HG02981 (cell line): ENCODE data around the gene KLHL2.
A peak's percentile ranks its signal among the peaks of the same experiment; 100 is the strongest.

Experiments used
- ATAC-seq: cut with Tn5 transposase; IDR thresholded peaks from one replicate; pipeline ENCODE4 v1.9.1; 2021; ENCODE audit warnings: mild to moderate bottlenecking, moderate library complexity; ENCODE audit not compliant: unreplicated experiment

Gene KLHL2

DNA sequence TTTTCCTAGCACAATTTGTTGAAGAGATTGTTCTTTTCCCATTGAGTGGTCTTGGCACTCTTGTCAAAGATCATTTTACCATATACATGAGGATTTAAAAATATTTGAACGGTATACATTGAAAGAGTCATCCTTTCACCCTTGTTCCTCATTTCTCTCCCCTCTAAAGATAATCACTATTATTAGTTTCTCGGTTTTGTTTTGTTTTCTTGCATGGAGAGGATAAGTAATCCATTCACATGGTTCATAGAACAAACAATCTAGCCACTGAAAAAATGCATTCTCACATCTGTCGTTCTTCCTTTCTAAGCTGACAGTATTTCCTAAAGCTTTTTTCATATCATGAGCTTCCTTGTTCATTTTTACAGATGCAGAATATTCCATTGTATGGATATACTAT lies 80.9 kb downstream of the KLHL2 start:
- ATAC-seq = peak; percentile 67

DNA sequence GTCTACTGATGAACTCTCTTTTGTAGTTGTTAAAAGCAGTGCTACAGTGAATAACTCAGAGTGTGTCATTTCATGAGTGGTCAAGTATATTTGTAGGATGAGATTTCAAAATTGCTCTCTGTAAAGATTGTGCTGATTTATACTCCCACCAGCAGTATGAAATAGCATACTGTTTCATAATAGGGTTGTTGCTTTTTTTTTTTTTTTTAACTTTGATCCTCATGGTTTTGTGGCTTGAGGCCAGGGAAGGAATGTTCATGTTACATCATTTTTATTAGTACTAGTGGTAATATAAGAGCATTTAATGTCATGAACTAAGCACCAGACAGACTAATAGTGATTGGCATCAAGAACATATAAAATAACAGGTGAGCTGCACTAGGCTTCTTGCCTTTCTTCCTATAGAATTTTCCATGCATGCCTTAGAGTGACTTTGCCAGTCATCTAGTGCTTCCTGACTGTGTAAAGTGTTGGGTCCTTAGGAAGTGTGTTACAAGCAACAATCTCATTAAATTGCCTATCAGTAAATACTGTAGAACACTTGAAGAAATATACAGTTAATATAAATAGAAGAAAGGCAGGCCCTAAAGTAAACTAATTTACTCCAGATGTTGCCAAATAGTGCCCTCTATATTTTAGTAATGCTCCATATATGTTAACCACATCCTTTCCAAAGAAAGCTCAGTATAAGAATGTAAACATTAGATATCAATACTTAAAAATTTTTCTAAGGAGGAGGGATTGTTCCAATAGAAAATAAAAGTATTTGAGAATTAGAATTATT lies 81.5 kb downstream of the KLHL2 start:
- ATAC-seq = peak; percentile 24

- ATAC-seq = no peak
Measured at GRCh38 chr4:165289423-165289785, 82.0 kb downstream of the KLHL2 start.

GRCh38 chr4:165293061-165293460 lies 85.7 kb downstream of the KLHL2 start:
- ATAC-seq = no peak

DNA sequence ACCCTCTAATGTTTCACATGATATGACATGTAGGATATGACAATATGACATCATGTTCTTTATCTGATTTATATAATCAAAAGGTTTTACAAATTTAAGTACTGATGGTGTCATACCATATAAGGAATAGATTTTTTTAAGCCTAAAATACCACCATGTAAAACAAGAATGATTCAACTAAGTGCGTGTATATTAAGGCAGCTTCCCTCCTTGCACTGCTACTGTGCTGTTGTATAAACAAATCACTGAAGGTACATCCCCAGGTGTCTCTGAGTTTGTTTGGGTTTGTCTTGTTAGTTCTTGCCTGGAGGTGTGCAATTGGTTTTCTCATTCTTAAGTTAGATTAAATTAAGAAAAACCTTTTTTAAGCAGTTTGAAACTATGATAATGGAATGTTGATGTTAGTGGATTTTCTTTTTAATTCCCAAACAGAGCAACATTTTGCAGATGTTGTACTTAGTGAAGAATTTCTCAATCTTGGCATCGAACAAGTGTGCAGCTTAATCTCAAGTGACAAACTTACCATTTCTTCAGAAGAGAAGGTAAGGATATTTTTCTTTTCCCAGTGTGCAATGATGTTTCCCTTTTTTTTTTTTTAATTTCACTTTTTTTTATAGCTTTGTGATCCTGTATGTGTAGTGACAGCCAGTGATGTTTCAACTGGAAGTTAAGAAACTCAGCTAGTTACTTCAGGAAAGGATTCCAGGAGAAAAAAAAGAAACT lies 86.7 kb downstream of the KLHL2 start:
- no peak for ATAC-seq

GRCh38 chr4:165294907-165295306 lies 87.5 kb downstream of the KLHL2 start:
- ATAC-seq = peak; percentile 95

DNA sequence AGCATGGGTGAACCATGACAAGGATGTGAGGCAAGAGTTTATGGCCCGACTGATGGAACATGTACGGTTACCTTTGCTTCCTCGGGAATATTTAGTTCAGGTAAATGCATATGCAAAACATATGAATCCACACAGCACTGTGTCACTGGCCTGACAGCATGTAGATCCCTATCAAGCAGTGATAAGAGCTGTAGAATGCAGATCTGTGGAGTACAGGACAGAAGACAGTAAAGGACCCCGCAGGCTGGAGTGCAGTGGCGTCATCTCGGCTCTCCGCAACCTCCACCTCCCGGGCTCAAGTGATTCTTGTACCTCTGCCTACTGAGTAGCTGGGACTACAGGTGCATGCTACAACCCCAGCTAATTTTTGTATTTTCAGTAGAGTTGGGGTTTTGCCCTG lies 90.3 kb downstream of the KLHL2 start:
- no peak for ATAC-seq

DNA sequence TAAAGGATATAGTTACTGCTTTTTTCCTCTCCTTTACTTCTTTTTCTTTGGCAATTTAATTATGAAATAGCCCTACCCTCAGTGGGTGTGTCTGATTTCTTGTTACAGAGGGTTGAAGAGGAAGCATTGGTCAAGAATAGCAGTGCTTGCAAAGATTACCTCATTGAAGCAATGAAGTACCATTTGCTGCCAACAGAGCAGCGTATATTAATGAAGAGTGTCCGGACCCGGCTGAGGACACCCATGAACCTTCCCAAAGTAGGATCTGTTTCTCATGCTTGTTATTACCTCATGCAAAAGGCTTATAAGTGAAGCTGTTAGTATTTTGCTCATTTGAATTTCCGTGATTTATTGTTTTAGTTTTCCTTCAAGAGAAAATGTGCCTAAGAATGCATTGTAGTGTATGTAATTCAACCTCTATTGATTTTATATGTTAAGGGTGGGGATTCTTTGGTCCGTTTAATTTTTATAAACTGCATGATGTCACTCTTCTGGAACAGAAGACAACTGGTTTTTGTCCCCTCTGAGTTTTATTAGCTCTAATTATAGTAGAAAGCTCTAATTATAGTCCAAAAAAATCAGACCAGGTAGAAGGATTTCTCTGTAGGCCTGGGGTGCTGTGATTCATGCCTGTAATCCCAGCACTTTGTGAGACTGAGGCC lies 92.2 kb downstream of the KLHL2 start:
- ATAC-seq = no peak

DNA sequence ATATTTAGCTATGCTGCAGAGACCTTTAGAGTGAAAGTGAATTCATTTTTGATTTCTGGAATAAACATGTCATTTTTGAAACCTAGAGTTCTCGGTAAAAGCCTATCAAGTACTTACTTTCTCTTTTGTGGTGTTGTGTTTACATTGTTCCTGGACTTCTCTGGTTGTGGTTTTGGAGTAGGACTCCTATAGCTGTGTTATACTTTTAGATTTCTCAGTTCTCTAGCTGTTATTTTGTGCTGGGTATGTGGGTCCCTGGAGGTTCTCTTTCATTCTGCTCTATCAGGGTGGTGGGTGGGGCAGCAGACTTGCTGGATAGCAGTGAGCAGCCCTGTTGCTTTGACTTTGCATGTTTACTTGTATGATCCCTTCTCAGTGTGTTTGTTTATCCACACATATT lies 94.5 kb downstream of the KLHL2 start:
- ATAC-seq = peak; percentile 76

- no peak for ATAC-seq
Measured at GRCh38 chr4:165302658-165303057, 95.3 kb downstream of the KLHL2 start.

- no peak for ATAC-seq
Measured at GRCh38 chr4:165308166-165308565, 100.8 kb downstream of the KLHL2 start.

GRCh38 chr4:165308606-165309005 lies 101.2 kb downstream of the KLHL2 start:
- ATAC-seq = no peak

GRCh38 chr4:165309456-165309855 lies 102.1 kb downstream of the KLHL2 start:
- ATAC-seq = no peak

GRCh38 chr4:165312506-165312905 lies 105.1 kb downstream of the KLHL2 start:
- ATAC-seq = no peak

DNA sequence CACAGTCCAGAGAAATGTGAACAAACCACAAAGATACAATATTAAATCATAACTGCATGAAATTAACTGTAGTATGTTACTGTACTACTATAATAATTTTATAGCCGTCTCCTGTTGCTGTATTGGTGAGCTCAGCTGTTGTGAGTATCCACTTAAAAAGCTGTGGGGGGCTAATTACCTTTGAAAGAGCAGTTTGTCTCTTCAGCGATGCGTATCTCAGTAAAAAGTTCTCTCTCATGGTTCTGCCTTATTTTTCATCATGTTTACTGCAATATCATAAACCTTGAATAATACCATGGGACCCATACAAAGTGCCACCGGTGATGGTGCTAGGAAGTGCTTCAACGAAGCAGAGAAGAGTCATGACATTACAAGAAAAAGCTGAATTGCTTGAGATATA lies 111.7 kb downstream of the KLHL2 start:
- no peak for ATAC-seq

- ATAC-seq = no peak
Measured at GRCh38 chr4:165319509-165319908, 112.1 kb downstream of the KLHL2 start.

DNA sequence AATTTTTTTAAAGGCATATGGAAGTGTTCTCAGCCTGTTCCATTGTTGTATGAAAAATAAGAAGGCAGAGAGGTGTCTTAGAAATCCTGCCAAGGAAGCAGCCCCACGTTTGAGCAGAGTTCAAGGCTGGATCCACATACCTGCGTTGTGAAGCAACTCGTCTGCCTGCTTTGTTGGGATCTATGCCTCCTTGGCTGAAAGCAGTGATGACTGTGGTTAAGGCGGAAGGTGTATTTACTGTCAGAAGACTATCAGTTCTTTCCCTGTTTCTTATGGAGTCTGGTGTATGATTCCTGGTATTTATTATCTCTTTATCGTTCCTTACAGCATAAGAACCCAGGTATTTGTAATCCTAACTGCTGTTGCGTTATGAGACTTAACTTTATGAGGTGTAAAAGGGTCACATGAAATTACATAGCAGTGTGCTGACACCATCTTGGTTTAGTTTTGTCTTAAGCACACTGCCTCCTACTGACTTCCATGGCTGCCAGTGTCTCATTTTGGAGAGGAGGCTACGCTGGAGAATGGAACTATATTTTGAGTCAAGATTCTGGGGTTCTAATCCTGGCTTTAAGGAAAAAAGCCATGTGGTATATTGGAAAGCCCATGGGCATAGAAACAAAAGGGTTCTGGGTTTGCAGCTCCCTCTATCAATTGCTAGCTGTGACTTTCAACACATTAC lies 117.0 kb downstream of the KLHL2 start:
- no peak for ATAC-seq

GRCh38 chr4:165324918-165325304 lies 117.5 kb downstream of the KLHL2 start:
- no peak for ATAC-seq

GRCh38 chr4:165325732-165326512 lies 118.6 kb downstream of the KLHL2 start:
- ATAC-seq = no peak

DNA sequence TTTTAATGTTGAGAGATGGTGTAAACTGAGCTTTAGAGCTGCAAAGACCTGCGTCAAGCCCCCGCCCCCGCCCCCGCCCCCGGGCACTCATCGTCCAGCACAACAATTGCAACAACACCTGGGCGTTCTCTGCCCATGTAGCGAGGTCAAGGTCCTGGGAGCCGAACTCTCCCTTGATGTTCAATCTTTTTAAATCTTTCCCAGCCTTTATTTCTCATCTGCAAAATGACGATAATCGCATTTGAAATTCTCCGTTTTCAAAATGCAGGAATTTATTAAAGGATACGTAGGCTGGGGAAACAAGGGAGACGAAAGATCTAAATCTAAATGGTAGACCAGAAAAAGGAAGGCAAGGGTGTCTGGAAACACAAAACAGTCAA lies 119.5 kb downstream of the KLHL2 start:
- peak; percentile 11 for ATAC-seq
